ENCODE data around the gene TCTN2. TPM values are rescaled to one million over a fixed set of nuclear protein-coding genes. Genes with fewer than 3 reads are reported as not detected.

Gene TCTN2
- total RNA-seq, 4 donors from 2014 or later: 21.3 to 34.5 (median 27.1) TPM

DNA sequence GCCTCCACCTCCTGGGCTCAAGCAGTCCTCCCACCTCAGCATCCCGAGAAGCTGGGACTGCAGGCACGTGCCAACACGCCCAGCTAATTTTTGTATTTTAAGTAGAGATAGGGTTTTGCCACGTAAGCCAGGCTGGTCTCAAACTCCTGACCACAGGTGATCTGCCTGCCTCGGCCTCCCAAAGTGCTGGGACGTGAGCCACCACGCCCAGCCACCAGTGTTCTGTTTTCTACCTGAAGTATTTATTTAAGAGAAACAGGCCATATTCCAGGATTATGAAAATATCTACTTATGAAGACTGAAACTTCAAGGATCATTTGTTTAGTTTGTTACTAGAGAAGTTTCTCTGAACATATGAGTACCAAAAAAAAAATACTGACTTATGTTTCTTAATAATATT, 27.0 kb upstream of the TCTN2 start:
- WGBS, 2 donors: 92 to 97% methylated on average over 7 of the region's 7 CpGs
- Histone ChIP-seq H3K27ac (no peak overlapping the region), H3K4me1 (no peaks in the 10 kb centered on the region), H3K27me3 (no peaks in the 10 kb centered on the region), H3K4me3 (replicated peaks in 1 of 3) (no peak overlapping the region), H3K9me3 (no peaks in the 10 kb centered on the region), H3K36me3 (peaks cover 20 to 21% of the 10 kb centered on the region in 2 donors)
- TF ChIP-seq POLR2A (IDR thresholded peaks at IDR 0.05): no peak
- TF ChIP-seq, protein P1, sequence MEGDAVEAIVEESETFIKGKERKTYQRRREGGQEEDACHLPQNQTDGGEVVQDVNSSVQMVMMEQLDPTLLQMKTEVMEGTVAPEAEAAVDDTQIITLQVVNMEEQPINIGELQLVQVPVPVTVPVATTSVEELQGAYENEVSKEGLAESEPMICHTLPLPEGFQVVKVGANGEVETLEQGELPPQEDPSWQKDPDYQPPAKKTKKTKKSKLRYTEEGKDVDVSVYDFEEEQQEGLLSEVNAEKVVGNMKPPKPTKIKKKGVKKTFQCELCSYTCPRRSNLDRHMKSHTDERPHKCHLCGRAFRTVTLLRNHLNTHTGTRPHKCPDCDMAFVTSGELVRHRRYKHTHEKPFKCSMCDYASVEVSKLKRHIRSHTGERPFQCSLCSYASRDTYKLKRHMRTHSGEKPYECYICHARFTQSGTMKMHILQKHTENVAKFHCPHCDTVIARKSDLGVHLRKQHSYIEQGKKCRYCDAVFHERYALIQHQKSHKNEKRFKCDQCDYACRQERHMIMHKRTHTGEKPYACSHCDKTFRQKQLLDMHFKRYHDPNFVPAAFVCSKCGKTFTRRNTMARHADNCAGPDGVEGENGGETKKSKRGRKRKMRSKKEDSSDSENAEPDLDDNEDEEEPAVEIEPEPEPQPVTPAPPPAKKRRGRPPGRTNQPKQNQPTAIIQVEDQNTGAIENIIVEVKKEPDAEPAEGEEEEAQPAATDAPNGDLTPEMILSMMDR (IDR thresholded peaks at IDR 0.05): no peak
- no peak for DNase-seq
- intact Hi-C loops (cut with DNase I): no loop called here

DNA sequence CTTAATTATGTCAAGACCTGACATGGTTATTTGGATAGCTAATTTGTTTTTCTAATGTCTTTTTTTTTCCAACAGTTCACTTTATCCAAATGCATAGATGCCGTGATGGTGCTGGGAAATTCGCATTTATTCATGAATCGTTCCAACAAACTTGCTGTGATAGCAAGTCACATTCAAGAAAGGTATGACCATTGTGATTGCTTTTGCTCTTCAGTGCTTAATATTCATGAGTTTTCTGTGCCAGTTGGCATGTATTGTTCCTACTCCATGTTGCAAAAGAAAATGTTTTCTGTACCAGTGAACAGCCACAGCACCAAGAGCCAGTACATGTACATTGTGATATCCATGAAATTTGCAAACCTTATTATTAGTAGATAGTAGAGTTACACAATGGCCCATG, 25.5 kb upstream of the TCTN2 start:
- 93 to 96% methylated on average over 3 of the region's 3 CpGs for WGBS, 2 donors
- Histone ChIP-seq H3K27me3 (no peaks in the 10 kb centered on the region), H3K27ac (no peak overlapping the region), H3K9me3 (no peaks in the 10 kb centered on the region), H3K4me1 (no peaks in the 10 kb centered on the region), H3K36me3 (peaks cover 20 to 21% of the 10 kb centered on the region in 2 donors), H3K4me3 (replicated peaks in 1 of 3) (no peak overlapping the region)
- DNase-seq: no peak
- intact Hi-C loops (cut with DNase I): no loop called here
- TF ChIP-seq, protein P1 (IDR thresholded peaks at IDR 0.05): no peak
- no peak for TF ChIP-seq POLR2A (IDR thresholded peaks at IDR 0.05)

DNA sequence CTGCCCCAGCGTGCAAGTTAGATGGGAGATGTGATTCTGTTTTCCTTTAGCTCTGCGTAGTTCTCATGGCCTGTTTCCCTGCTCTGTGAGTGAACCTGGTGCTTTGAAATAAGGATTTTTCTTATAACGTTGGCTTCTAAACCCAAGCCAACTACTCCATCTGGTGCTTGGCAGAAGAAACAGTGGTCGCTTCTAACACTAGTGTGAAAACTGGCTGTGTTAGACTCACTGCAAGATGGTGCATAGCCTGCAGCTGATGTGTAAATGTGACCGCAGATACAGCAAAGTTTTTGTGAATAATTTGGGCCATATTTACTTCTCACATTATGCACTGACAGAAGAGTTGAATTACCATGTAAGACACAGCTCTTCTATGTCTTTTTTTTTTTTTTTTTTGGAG, 25.0 kb upstream of the TCTN2 start:
- Histone ChIP-seq H3K27me3 (no peaks in the 10 kb centered on the region), H3K9me3 (no peaks in the 10 kb centered on the region), H3K4me3 (replicated peaks in 1 of 3) (no peak overlapping the region), H3K27ac (no peak overlapping the region), H3K36me3 (peaks cover 20 to 21% of the 10 kb centered on the region in 2 donors), H3K4me1 (no peaks in the 10 kb centered on the region)
- TF ChIP-seq, protein P1 (IDR thresholded peaks at IDR 0.05): no peak
- no peak for TF ChIP-seq POLR2A (IDR thresholded peaks at IDR 0.05)
- DNase-seq: no peak
- intact Hi-C loops (cut with DNase I): no loop called here
- WGBS, 2 donors: 79 to 92% methylated on average over 5 of the region's 5 CpGs

DNA sequence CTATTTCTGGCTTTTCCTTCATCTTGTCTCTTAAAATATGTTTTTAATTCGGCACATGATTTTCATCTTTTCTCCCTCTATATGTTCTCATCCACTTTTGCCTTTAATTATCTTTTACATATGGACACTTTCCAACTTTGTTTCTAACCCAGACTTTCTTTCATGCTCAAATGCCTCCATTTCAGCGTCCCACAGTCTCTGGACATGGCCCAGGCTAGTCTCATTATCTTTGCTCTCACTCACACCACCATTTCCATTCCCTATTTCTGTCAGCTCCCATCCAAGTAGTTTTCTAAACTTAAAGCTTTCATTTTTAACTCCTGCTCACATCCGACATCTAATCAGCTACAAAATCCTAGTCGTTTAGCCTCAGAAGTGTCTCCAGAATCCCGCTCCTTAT, 22.5 kb upstream of the TCTN2 start:
- no peak for DNase-seq
- Histone ChIP-seq H3K4me1 (no peaks in the 10 kb centered on the region), H3K9me3 (no peaks in the 10 kb centered on the region), H3K36me3 (peaks cover 21 to 43% of the 10 kb centered on the region in 2 donors), H3K27ac (no peak overlapping the region), H3K4me3 (replicated peaks in 1 of 3) (no peak overlapping the region), H3K27me3 (no peaks in the 10 kb centered on the region)
- TF ChIP-seq POLR2A (IDR thresholded peaks at IDR 0.05): no peak
- TF ChIP-seq, protein P1 (IDR thresholded peaks at IDR 0.05): no peak
- intact Hi-C loops (cut with DNase I): no loop called here
- 83 to 89% methylated on average over 5 of the region's 5 CpGs for WGBS, 2 donors

DNA sequence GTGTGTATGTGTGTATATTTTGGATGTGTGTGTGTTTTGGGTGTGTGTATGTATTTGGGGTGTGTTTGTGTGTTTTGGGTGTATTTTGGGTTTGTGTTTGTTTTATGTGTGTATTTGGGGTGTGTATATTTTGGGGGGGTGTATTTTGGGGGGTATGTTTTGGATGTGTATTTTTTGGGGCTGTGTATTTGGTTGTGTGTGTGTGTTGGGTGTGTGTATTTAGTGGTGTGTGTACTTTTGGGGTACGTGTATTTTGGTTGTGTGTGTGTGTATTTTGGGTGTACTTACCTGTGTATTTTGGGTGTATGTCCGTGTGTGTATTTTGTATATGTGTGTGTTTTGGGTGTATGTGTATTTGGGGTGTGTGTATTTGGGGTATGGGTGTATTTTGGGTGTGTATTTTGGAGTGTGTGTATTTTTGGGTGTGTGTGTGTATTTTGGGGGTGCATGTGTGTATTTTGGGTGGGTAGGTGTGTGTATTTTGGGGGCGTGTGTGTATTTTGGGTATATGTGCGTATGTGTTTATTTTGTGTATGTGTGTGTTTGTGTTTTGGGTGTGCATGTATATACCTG, 16.7 kb upstream of the TCTN2 start:
- no peak overlapping the region for H3K27ac ChIP-seq
- peaks cover 5 to 32% of the 10 kb centered on the region in 2 donors for H3K36me3 ChIP-seq
- no peak for DNase-seq
- TF ChIP-seq POLR2A (IDR thresholded peaks at IDR 0.05): no peak
- TF ChIP-seq, protein P1 (IDR thresholded peaks at IDR 0.05): no peak
- no peaks in the 10 kb centered on the region for H3K27me3 ChIP-seq
- H3K9me3 ChIP-seq: no peaks in the 10 kb centered on the region
- H3K4me3 ChIP-seq (replicated peaks in 1 of 3): no peak overlapping the region
- H3K4me1 ChIP-seq: no peaks in the 10 kb centered on the region
- WGBS, 2 donors: 93 to 98% methylated on average over 4 of the region's 4 CpGs
- intact Hi-C loops (cut with DNase I): no loop called here

Measured in thyroid gland (tissue), 4 donors.